PC-9 (cell line): ENCODE measurements around the gene ANTXR2.

Experiments used
- EZH2 ChIP-seq: fragments of 200-600 bp; sonication (generic); IDR thresholded peaks from 2 replicates; pipeline ENCODE4 v1.8.0; 2017; ENCODE audit warnings: antibody characterized with exemption, low read depth
- TF ChIP-seq, protein P1 (sequence below): fragments of 200-600 bp; sonication (generic); conservative IDR thresholded peaks from 2 replicates; pipeline ENCODE4 v1.6.1; 2017; ENCODE audit warnings: mixed run types, antibody characterized with exemption, mild to moderate bottlenecking, moderate library complexity

- TF ChIP-seq, protein P1, sequence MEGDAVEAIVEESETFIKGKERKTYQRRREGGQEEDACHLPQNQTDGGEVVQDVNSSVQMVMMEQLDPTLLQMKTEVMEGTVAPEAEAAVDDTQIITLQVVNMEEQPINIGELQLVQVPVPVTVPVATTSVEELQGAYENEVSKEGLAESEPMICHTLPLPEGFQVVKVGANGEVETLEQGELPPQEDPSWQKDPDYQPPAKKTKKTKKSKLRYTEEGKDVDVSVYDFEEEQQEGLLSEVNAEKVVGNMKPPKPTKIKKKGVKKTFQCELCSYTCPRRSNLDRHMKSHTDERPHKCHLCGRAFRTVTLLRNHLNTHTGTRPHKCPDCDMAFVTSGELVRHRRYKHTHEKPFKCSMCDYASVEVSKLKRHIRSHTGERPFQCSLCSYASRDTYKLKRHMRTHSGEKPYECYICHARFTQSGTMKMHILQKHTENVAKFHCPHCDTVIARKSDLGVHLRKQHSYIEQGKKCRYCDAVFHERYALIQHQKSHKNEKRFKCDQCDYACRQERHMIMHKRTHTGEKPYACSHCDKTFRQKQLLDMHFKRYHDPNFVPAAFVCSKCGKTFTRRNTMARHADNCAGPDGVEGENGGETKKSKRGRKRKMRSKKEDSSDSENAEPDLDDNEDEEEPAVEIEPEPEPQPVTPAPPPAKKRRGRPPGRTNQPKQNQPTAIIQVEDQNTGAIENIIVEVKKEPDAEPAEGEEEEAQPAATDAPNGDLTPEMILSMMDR: no peak
- no peak for TF ChIP-seq EZH2
Measured at GRCh38 chr4:80098635-80099034, 25.6 kb upstream of the ANTXR2 start.
